ENCODE measurements around the gene TMA7. TPM values are rescaled to one million over a fixed set of nuclear protein-coding genes. Genes with fewer than 3 reads are reported as not detected.
"Not testable (repeated sequence)": the region's sequence is repeated elsewhere in the genome, so short reads cannot be mapped to it uniquely, and the experiment has no call there.

The TMA7 gene
- total and polyA plus RNA-seq, 4 donors: 152 to 985 (median 239) TPM

GRCh38 chr3:48400824-48401433, 39.1 kb upstream of the TMA7 start:
- H3K9ac ChIP-seq (ENCODE audit: insufficient read depth in 1 of 2, low read length in 2 of 2): no peak overlapping the region
- WGBS, 2 donors: 59 to 63% methylated on average over 6 of the region's 6 CpGs
- ATAC-seq (ENCODE audit: insufficient read depth, low FRiP score) (peak; percentile 59), DNase-seq (peak; percentile 53 to 65 (median 62))
- H3K9me3 ChIP-seq (ENCODE audit: control insufficient read depth in 4 of 4, insufficient read depth in 3 of 4, low read length in 3 of 4): no peaks in the 10 kb centered on the region
- H3K27ac ChIP-seq (ENCODE audit: low read depth in 1 of 2, low read length in 1 of 2): no peak overlapping the region
- peaks cover 0 to 16% (median 7%) of the 10 kb centered on the region in 4 donors for H3K36me3 ChIP-seq (ENCODE audit: control insufficient read depth in 4 of 4, insufficient read depth in 4 of 4, low read length in 4 of 4)
- no peak overlapping the region for H3K4me3 ChIP-seq
- H3K4me1 ChIP-seq (ENCODE audit: control insufficient read depth in 5 of 5, insufficient read depth in 5 of 5, low read length in 5 of 5): no peaks in the 10 kb centered on the region
- TF ChIP-seq, protein P1, sequence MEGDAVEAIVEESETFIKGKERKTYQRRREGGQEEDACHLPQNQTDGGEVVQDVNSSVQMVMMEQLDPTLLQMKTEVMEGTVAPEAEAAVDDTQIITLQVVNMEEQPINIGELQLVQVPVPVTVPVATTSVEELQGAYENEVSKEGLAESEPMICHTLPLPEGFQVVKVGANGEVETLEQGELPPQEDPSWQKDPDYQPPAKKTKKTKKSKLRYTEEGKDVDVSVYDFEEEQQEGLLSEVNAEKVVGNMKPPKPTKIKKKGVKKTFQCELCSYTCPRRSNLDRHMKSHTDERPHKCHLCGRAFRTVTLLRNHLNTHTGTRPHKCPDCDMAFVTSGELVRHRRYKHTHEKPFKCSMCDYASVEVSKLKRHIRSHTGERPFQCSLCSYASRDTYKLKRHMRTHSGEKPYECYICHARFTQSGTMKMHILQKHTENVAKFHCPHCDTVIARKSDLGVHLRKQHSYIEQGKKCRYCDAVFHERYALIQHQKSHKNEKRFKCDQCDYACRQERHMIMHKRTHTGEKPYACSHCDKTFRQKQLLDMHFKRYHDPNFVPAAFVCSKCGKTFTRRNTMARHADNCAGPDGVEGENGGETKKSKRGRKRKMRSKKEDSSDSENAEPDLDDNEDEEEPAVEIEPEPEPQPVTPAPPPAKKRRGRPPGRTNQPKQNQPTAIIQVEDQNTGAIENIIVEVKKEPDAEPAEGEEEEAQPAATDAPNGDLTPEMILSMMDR (IDR thresholded peaks at IDR 0.05; ENCODE audit: control extremely low read depth, extremely low read depth): peak; percentile 90
- no peaks in the 10 kb centered on the region for H3K27me3 ChIP-seq (ENCODE audit: control insufficient read depth in 3 of 3, insufficient read depth in 3 of 3, low read length in 2 of 3)

DNA sequence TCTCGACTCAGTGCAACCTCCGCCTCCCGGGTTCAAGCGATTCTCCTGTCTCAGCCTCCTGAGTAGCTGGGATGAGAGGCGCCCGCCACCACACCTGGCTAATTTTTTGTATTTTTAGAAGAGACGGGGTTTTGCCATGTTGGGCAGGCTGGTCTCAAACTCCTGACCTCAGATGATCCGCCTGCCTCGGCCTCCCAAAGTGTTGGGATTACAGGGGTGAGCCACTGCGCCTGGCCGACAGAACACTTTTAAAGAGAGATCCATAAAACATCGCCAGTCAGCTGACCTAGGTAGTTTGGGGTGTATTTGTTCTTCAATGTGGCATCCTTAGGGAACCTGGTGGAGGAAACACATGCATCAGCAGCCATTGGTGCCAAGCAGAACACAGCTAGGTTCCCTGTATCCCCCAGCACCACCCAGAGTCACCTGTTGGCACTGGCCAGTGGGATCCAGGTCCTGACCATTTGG, 38.6 kb upstream of the TMA7 start:
- 91 to 94% methylated on average over 12 of the region's 12 CpGs for WGBS, 2 donors
- H3K9ac ChIP-seq (ENCODE audit: insufficient read depth in 1 of 2, low read length in 2 of 2): not testable (repeated sequence)

GRCh38 chr3:48402281-48402732, 37.8 kb upstream of the TMA7 start:
- WGBS, 2 donors: 53 to 69% methylated on average over 8 of the region's 8 CpGs
- no peak for ATAC-seq (ENCODE audit: insufficient read depth, low FRiP score)
- Histone ChIP-seq H3K4me3 (no peak overlapping the region), H3K9ac (ENCODE audit: insufficient read depth in 1 of 2, low read length in 2 of 2) (no peak overlapping the region), H3K27ac (ENCODE audit: low read depth in 1 of 2, low read length in 1 of 2) (peak overlapping the region; percentile 34 to 42), H3K27me3 (ENCODE audit: control insufficient read depth in 3 of 3, insufficient read depth in 3 of 3, low read length in 2 of 3) (no peaks in the 10 kb centered on the region), H3K4me1 (ENCODE audit: control insufficient read depth in 5 of 5, insufficient read depth in 5 of 5, low read length in 5 of 5) (no peaks in the 10 kb centered on the region), H3K9me3 (ENCODE audit: control insufficient read depth in 4 of 4, insufficient read depth in 3 of 4, low read length in 3 of 4) (no peaks in the 10 kb centered on the region), H3K36me3 (ENCODE audit: control insufficient read depth in 4 of 4, insufficient read depth in 4 of 4, low read length in 4 of 4) (peaks cover 0 to 29% (median 18%) of the 10 kb centered on the region in 4 donors)
- DNase-seq: peak; percentile 50 to 77 (median 68)
- TF ChIP-seq, protein P1 (IDR thresholded peaks at IDR 0.05; ENCODE audit: control extremely low read depth, extremely low read depth): no peak

More for the DNA sequence above, 38.6 kb upstream of the TMA7 start:
- not testable (repeated sequence) for H3K4me3 ChIP-seq; ATAC-seq (ENCODE audit: insufficient read depth, low FRiP score); H3K4me1 ChIP-seq (ENCODE audit: control insufficient read depth in 5 of 5, insufficient read depth in 5 of 5, low read length in 5 of 5); H3K9me3 ChIP-seq (ENCODE audit: control insufficient read depth in 4 of 4, insufficient read depth in 3 of 4, low read length in 3 of 4); H3K27me3 ChIP-seq (ENCODE audit: control insufficient read depth in 3 of 3, insufficient read depth in 3 of 3, low read length in 2 of 3); DNase-seq
- Histone ChIP-seq H3K27ac (ENCODE audit: low read depth in 1 of 2, low read length in 1 of 2) (peak overlapping the region in 1 of 2 donors; percentile 58), H3K36me3 (ENCODE audit: control insufficient read depth in 4 of 4, insufficient read depth in 4 of 4, low read length in 4 of 4) (peaks cover 0 to 21% (median 11%) of the 10 kb centered on the region in 4 donors)

GRCh38 chr3:48402907-48403306, 37.1 kb upstream of the TMA7 start:
- DNase-seq (no peak), ATAC-seq (ENCODE audit: insufficient read depth, low FRiP score) (no peak)
- TF ChIP-seq, protein P1 (IDR thresholded peaks at IDR 0.05; ENCODE audit: control extremely low read depth, extremely low read depth): no peak
- H3K9me3 ChIP-seq (ENCODE audit: control insufficient read depth in 4 of 4, insufficient read depth in 3 of 4, low read length in 3 of 4): no peaks in the 10 kb centered on the region
- H3K27me3 ChIP-seq (ENCODE audit: control insufficient read depth in 3 of 3, insufficient read depth in 3 of 3, low read length in 2 of 3): no peaks in the 10 kb centered on the region
- no peak overlapping the region for H3K9ac ChIP-seq (ENCODE audit: insufficient read depth in 1 of 2, low read length in 2 of 2)
- H3K27ac ChIP-seq (ENCODE audit: low read depth in 1 of 2, low read length in 1 of 2): peak overlapping the region; percentile 34 to 42
- WGBS, 2 donors: 66 to 81% methylated on average over 3 of the region's 3 CpGs
- no peak overlapping the region for H3K4me3 ChIP-seq
- no peaks in the 10 kb centered on the region for H3K4me1 ChIP-seq (ENCODE audit: control insufficient read depth in 5 of 5, insufficient read depth in 5 of 5, low read length in 5 of 5)
- peaks cover 0 to 30% (median 18%) of the 10 kb centered on the region in 4 donors for H3K36me3 ChIP-seq (ENCODE audit: control insufficient read depth in 4 of 4, insufficient read depth in 4 of 4, low read length in 4 of 4)
